Endothelial cell (in vitro differentiated cells): ENCODE results near the gene UGT1A9. TPM values are rescaled to one million over a fixed set of nuclear protein-coding genes. Genes with fewer than 3 reads are reported as not detected.
"Not testable (repeated sequence)": the region's sequence is repeated elsewhere in the genome, so short reads cannot be mapped to it uniquely, and the experiment has no call there.

ENCODE experiments used
- DNase-seq: peaks from one replicate; pipeline ENCODE4 v3.0.0; 2021; ENCODE audit warnings: low spot score
- H3K27ac Mint-ChIP-seq: one replicate; pipeline ENCODE4 v1.8.0; 2021; ENCODE audit warnings: mixed read lengths, inconsistent platforms; ENCODE audit not compliant: unreplicated experiment
- H3K27me3 Mint-ChIP-seq: one replicate; pipeline ENCODE4 v1.8.0; 2021; ENCODE audit warnings: mild to moderate bottlenecking, moderate library complexity, mixed read lengths, inconsistent platforms; ENCODE audit not compliant: unreplicated experiment
- H3K36me3 Mint-ChIP-seq: one replicate; pipeline ENCODE4 v1.8.0; 2021; ENCODE audit warnings: mild to moderate bottlenecking, low read depth, mixed read lengths, inconsistent platforms; ENCODE audit not compliant: unreplicated experiment
- H3K4me1 Mint-ChIP-seq: one replicate; pipeline ENCODE4 v1.8.0; 2021; ENCODE audit warnings: mild to moderate bottlenecking, mixed read lengths, inconsistent platforms; ENCODE audit not compliant: unreplicated experiment
- H3K4me3 Mint-ChIP-seq: one replicate; pipeline ENCODE4 v1.8.0; 2021; ENCODE audit warnings: mild to moderate bottlenecking, mixed read lengths, inconsistent platforms; ENCODE audit not compliant: unreplicated experiment
- H3K9me3 Mint-ChIP-seq: one replicate; pipeline ENCODE4 v1.8.0; 2021; ENCODE audit warnings: mixed read lengths, inconsistent platforms; ENCODE audit not compliant: unreplicated experiment
- total RNA-seq: library from RNA; stranded (reverse); fragmentation: NEBNext Ultra II Directional; extraction: Animal tissue kit (Norgen Biotek cat#: 25700); gene quantifications from one replicate; pipeline ENCODE4 v1.2.1, GENCODE V29; 2021; ENCODE audit not compliant: unreplicated experiment
- TF ChIP-seq, protein P1 (sequence below): fragments of 200-600 bp; sonication (generic); IDR thresholded peaks from one replicate; pipeline ENCODE4 v1.5.0; 2021; ENCODE audit warnings: antibody characterized with exemption; ENCODE audit not compliant: unreplicated experiment

UGT1A9 gene
- total RNA-seq, 1 donor from 2014 or later, result not detected

DNA sequence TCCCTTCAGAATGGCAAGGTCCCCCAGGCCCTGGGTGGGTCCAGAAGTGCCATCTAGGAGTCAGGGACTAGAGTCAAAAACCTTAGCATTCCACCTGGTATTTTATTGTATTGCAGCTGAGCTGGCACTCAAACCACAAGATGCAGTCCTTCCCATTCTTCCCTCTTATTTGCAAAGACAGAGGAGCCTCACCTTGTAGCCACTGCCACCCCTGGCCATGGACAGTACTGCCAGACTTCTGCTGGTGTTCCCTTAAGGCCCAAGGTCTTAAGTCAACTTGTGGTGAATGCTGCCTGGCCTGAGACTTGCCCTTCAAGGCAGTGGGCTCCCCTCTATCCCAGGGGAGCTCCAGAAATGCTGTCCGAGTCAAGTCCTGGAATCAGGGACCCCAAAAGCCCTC lies 28.6 kb upstream of the UGT1A9 start:
- H3K36me3 Mint-ChIP-seq, result peaks cover 8% of the 10 kb centered on the region
- TF ChIP-seq, protein P1, sequence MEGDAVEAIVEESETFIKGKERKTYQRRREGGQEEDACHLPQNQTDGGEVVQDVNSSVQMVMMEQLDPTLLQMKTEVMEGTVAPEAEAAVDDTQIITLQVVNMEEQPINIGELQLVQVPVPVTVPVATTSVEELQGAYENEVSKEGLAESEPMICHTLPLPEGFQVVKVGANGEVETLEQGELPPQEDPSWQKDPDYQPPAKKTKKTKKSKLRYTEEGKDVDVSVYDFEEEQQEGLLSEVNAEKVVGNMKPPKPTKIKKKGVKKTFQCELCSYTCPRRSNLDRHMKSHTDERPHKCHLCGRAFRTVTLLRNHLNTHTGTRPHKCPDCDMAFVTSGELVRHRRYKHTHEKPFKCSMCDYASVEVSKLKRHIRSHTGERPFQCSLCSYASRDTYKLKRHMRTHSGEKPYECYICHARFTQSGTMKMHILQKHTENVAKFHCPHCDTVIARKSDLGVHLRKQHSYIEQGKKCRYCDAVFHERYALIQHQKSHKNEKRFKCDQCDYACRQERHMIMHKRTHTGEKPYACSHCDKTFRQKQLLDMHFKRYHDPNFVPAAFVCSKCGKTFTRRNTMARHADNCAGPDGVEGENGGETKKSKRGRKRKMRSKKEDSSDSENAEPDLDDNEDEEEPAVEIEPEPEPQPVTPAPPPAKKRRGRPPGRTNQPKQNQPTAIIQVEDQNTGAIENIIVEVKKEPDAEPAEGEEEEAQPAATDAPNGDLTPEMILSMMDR, result no peak
- no peak overlapping the region for H3K27ac Mint-ChIP-seq
- no peaks in the 10 kb centered on the region for H3K9me3 Mint-ChIP-seq
- no peak for DNase-seq
- peaks cover 2% of the 10 kb centered on the region for H3K27me3 Mint-ChIP-seq
- no peaks in the 10 kb centered on the region for H3K4me1 Mint-ChIP-seq
- H3K4me3 Mint-ChIP-seq, result no peak overlapping the region

DNA sequence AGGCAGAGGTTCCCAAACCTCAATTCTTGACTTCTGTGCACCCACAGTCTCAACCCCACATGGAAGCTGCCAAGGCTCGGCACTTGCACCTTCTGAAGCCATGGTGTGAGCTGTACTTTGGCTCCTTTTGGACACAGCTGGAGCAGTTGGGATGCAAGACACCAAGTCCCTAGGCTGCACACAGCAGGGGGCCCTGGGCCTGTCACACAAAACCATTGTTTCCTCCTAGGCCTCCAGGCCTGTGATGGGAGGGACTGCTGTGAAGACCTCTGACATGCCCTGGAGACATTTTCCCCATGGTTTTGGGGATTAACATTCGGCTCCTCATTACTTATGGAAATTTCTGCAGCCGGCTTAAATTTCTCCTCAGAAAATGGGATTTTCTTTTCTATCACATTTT lies 25.7 kb upstream of the UGT1A9 start:
- H3K27ac Mint-ChIP-seq, H3K4me3 Mint-ChIP-seq, H3K9me3 Mint-ChIP-seq, H3K27me3 Mint-ChIP-seq, H3K4me1 Mint-ChIP-seq, H3K36me3 Mint-ChIP-seq, DNase-seq: not testable (repeated sequence)

DNA sequence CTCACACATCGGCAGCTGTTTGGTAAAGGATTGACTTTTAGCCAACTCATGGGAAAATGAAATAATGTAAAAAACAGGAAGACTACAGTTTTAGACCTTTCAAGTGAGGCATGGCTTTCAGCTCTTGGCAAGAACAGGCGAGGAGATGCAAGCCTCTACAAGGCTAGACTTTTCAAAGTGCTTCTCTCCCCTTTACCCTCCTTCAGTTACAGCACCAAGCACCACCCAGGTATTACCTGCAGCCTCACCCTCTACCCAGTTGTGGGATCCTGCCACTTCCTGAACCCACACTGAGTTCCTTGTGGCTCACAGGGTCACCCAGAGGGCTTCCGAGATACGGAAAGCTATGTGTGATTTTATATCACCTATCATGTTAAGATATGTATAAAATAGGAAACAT lies 20.7 kb upstream of the UGT1A9 start:
- H3K9me3 Mint-ChIP-seq, result no peaks in the 10 kb centered on the region
- no peak for DNase-seq
- H3K36me3 Mint-ChIP-seq, result peaks cover 8% of the 10 kb centered on the region
- H3K4me3 Mint-ChIP-seq, result no peak overlapping the region
- TF ChIP-seq, protein P1, result no peak
- no peak overlapping the region for H3K27ac Mint-ChIP-seq
- no peaks in the 10 kb centered on the region for H3K4me1 Mint-ChIP-seq
- peaks cover 2% of the 10 kb centered on the region for H3K27me3 Mint-ChIP-seq

DNA sequence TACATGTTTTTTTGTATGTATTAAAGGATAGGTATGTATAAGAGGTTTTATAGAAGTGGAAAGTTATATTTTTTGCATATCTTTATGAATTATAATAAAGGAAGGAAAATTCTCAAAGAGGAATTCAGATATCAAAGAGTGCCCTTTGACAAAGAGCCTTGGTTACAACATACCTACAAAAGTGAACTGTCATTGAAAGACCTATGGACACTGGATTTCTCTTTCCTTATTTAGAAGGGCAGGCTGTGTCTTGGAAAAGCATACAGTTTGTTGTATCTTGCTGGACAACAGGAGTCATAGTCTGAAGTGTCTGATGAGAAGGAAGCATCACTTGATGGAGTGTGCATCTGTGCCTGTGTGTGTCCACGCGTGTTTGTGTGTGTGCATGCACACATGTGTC lies 20.3 kb upstream of the UGT1A9 start:
- H3K36me3 Mint-ChIP-seq, result peaks cover 8% of the 10 kb centered on the region
- no peaks in the 10 kb centered on the region for H3K4me1 Mint-ChIP-seq
- TF ChIP-seq, protein P1, result no peak
- H3K27me3 Mint-ChIP-seq, result peaks cover 2% of the 10 kb centered on the region
- H3K9me3 Mint-ChIP-seq, result no peaks in the 10 kb centered on the region
- DNase-seq, result no peak
- H3K4me3 Mint-ChIP-seq, result no peak overlapping the region
- H3K27ac Mint-ChIP-seq, result no peak overlapping the region

DNA sequence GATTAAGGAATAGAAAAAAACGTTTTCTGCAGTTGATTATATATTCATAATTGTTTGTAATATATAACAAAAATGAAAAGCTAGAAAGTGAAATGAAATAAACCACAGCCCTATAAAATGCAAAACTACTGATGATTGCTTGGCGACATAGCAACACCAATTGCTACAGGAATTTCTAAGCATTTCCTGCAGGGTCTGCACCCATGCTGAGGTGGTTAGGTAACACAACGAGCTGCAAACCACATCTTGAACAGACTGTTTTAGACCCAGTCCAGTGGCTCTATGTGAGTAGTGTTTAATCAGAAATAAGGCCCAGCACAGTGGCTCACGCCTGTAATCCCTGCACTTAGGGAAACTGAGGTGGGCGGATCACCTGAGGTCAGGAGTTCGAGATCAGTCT lies 17.2 kb upstream of the UGT1A9 start:
- no peaks in the 10 kb centered on the region for H3K36me3 Mint-ChIP-seq
- H3K27me3 Mint-ChIP-seq, result no peaks in the 10 kb centered on the region
- TF ChIP-seq, protein P1, result no peak
- DNase-seq, result no peak
- no peak overlapping the region for H3K4me3 Mint-ChIP-seq
- no peaks in the 10 kb centered on the region for H3K4me1 Mint-ChIP-seq
- H3K9me3 Mint-ChIP-seq, result no peaks in the 10 kb centered on the region
- no peak overlapping the region for H3K27ac Mint-ChIP-seq

DNA sequence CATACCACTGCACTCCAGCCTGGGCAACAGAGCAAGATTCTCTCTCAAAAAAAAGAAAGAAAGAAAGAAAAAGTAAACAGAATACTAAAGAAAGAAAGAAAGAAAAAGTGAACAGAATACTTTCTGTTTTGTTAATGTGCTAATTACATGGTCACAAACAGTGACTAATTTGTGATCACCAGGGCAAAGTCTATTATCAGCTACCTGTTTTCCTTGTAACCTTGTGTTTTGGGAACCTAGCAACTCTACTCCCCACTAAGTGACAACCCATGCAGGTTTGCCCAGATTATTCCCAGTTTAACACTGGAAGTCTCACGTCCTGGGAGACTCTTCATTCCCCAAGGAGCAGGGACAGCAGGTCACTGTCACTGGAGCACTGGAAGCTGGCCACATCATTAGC lies 16.7 kb upstream of the UGT1A9 start:
- Mint-ChIP-seq H3K4me3 (no peak overlapping the region), H3K9me3 (no peaks in the 10 kb centered on the region), H3K27me3 (no peaks in the 10 kb centered on the region), H3K27ac (no peak overlapping the region), H3K36me3 (no peaks in the 10 kb centered on the region), H3K4me1 (no peaks in the 10 kb centered on the region)
- no peak for DNase-seq
- TF ChIP-seq, protein P1, result no peak

DNA sequence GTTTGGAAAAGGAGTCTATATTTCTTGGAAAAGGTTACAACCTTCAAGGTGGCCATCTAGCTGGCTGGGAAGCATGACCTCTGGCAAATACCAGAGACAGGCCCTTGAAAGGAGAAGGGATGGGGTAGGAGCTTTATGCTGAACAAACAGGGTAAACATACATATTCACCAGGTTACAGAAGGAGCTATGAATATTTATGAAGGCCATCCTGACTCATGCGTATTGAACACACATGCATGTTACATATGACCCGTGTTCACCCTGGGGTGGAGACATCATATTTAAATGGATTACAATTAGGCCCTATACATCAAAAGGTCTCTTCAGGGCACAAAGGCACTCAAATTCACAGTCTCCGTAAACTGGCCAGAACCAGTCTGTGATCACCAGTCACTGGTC lies 15.8 kb upstream of the UGT1A9 start:
- not testable (repeated sequence) for H3K4me3 Mint-ChIP-seq, H3K9me3 Mint-ChIP-seq, DNase-seq, H3K4me1 Mint-ChIP-seq, H3K27me3 Mint-ChIP-seq, H3K36me3 Mint-ChIP-seq, H3K27ac Mint-ChIP-seq
